Femur (tissue), 1 donor: Measurements from ENCODE around the gene SP100.

Experiments
- DNase-seq: peaks from one replicate; pipeline ENCODE4 v3.0.0-alpha.2; 2017

The SP100 gene

GRCh38 chr2:230564805-230565779 lies 149.1 kb downstream of the SP100 start:
- DNase-seq = no peak

- no peak for DNase-seq
Observed at GRCh38 chr2:230569298-230569697, 153.3 kb downstream of the SP100 start.

GRCh38 chr2:230570987-230571386 lies 155.0 kb downstream of the SP100 start:
- DNase-seq = no peak

GRCh38 chr2:230575642-230576324 lies 159.8 kb downstream of the SP100 start:
- no peak for DNase-seq

- DNase-seq = no peak
Observed at GRCh38 chr2:230577114-230577513, 161.1 kb downstream of the SP100 start.

- no peak for DNase-seq
Observed at GRCh38 chr2:230578106-230578505, 162.1 kb downstream of the SP100 start.

- no peak for DNase-seq
Observed at GRCh38 chr2:230582851-230583283, 166.9 kb downstream of the SP100 start.

GRCh38 chr2:230583581-230583980 lies 167.6 kb downstream of the SP100 start:
- no peak for DNase-seq

GRCh38 chr2:230586328-230586982 lies 170.5 kb downstream of the SP100 start:
- no peak for DNase-seq

GRCh38 chr2:230589025-230589424 lies 173.0 kb downstream of the SP100 start:
- DNase-seq = no peak

- DNase-seq = no peak
Observed at GRCh38 chr2:230589497-230590015, 173.6 kb downstream of the SP100 start.

- DNase-seq = no peak
Observed at GRCh38 chr2:230590333-230590732, 174.3 kb downstream of the SP100 start.

GRCh38 chr2:230591850-230592249 lies 175.8 kb downstream of the SP100 start:
- DNase-seq = no peak

GRCh38 chr2:230592775-230593174 lies 176.8 kb downstream of the SP100 start:
- DNase-seq = no peak
